ENCODE data around the gene RMI2.

The RMI2 gene

DNA sequence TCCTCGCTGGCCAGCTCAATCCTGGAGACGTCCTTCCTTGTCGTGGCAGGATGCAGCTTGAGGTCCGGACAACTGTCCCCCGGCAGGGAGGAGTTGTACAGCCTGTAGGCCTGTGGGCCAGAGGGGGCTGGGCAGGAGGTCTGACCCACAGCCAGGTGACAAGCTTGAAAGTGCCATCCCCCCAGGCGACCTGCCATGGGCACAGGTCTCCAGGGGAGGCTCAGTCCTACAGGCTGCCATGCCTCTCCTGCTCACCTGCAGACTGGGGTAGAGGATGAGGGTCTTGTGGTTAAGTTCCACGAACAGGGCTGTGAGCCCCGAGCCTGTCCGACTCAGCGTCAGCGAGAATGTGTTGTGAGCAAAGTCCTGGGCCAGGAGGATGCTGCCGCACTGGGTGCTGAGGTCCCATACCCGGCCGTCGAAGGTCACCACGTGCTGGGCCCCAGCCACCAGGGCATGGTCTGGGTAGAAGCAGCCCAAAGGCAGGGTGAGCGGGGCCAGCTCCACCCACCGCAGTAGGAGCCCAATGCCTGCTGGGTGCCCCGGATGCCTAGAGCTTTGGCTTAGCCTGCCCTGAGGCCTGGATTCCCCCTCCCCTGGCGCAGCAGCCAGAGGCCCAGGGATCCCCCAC, 39.8 kb downstream of the RMI2 start:
- H3K27ac ChIP-seq: no peak overlapping the region
- TF ChIP-seq CTCF (conservative IDR thresholded peaks at IDR 0.05): no peak

- TF ChIP-seq CTCF (conservative IDR thresholded peaks at IDR 0.05): no peak
- H3K27ac ChIP-seq: no peak overlapping the region
Observed at GRCh38 chr16:11386054-11386680, 40.9 kb downstream of the RMI2 start.

DNA sequence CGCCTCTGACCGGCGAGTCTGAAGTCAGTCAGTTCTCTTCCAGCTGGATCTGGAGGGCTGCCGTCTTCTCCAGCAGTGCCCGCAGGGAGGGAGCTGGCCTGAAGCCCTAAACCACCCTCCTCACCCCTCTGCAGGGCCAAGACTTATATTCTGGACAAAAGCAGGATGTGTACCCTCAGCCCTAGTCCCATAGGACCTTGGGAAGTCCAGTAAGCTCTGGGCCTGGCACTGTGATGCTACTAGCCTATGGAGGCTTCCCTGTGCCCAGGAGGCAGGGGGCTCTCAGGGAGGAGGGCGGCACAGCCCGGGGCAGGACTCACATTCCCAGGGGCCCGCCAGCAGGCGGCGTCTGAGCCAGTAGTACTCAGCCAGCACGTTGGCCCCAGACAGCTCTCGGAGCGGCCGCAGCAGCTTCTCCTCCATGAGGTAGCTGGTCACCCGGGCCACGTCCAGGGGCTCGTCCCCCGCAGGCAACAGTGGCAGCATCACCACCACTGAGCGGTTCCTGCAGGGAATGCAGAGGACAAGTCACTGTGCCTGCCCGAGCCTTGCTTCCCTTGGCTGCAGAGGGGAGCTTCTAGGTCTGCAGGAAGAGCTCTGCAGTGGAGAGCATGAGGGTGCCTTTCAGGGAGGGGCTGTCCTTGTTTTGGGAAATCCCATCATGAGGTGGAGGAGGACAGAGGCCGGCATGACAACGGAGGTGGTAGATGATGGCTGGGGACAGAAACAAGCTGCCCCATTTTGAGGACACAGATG, 41.7 kb downstream of the RMI2 start:
- TF ChIP-seq CTCF (conservative IDR thresholded peaks at IDR 0.05): no peak
- no peak overlapping the region for H3K27ac ChIP-seq

DNA sequence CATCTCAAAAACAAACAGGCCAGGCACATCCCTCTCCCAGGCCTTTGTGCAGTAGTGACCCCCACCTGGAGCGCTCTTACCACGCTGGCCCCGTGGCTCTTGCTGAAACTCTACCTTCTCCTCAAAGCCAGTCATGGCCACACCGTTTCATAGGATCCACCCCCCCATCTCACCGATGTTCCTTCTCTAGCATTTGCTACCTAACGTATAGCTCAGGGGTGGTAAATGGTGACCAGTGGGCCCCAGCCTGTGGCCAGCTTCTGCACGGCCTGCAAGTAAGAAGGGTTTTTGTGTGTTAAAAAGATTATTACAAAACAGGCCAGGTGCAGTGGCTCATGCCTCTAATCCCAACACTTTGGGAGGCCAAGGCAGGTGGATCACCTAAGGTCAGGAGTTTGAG, 43.8 kb downstream of the RMI2 start:
- no peak for TF ChIP-seq CTCF (conservative IDR thresholded peaks at IDR 0.05)
- H3K27ac ChIP-seq: no peak overlapping the region

DNA sequence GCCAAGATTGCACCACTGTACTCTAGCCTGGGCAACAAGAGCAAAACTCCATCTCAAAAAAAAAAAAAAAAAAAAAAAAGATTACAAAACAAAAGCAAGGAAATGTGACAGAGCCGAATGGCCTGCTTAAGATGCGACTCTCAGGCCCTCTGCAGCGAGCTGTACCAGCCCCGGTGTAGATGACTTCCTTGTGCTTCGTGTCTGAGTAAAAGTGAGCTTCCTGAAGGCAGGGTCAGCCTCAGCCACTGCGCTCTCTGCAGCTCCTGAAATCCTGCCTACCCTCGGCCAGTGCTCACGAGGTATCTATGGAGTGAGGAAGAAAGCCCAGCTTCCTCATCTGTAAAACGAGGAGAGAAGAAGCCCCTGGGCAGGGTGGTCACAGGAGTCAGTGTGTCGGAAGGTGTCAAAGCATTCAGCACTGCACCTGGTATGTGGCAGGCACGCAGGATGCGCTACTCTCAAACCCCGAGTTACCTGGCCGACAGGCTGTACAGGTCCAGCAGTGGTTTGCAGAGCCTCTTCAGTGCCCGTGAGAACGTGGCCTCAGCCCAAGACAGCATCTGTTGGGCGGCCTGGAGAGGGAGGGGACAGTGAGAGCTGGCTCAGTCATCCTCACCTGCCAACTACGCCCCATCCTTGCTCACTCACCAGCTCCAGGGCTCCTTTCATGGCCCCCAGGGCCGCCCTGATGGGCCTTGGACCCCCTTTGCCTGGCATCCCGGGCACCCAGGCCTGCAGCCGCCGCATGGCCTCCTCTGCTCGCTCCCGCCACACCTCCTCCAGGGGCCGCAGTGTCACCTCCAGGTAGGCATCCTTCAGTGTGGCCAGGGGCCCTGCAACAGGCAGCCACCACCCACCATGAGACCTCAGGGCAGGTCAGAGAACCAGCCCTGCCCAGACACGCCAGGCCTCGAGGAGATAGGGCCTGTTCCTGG, 44.6 kb downstream of the RMI2 start:
- H3K27ac ChIP-seq: no peak overlapping the region
- TF ChIP-seq CTCF (conservative IDR thresholded peaks at IDR 0.05): no peak

- TF ChIP-seq CTCF (conservative IDR thresholded peaks at IDR 0.05): no peak
- no peak overlapping the region for H3K27ac ChIP-seq
Observed at GRCh38 chr16:11390573-11391495, 45.6 kb downstream of the RMI2 start.
